C4-2B (cell line): Measurements from ENCODE around the gene COL23A1.

ENCODE experiments used
- H3K27ac ChIP-seq: fragments of 450-650 bp; 2 replicates; pipeline ENCODE4 v1.5.1; 2017
- CTCF ChIP-seq: fragments of 450-650 bp; conservative IDR thresholded peaks from 2 replicates; pipeline ENCODE4 v1.5.1; 2017; ENCODE audit warnings: mild to moderate bottlenecking
- ZFX ChIP-seq: fragments of 450-650 bp; IDR thresholded peaks from 2 replicates; pipeline ENCODE4 v1.6.1; 2017

COL23A1 gene

GRCh38 chr5:178312880-178313282, 277.3 kb downstream of the COL23A1 start:
- H3K27ac ChIP-seq: no peak overlapping the region
- TF ChIP-seq CTCF (no peak), ZFX (no peak)

GRCh38 chr5:178310130-178310865, 279.9 kb downstream of the COL23A1 start:
- H3K27ac ChIP-seq: no peak overlapping the region
- no peak for TF ChIP-seq ZFX
- no peak for TF ChIP-seq CTCF

GRCh38 chr5:178309271-178310013, 280.8 kb downstream of the COL23A1 start:
- H3K27ac ChIP-seq: no peak overlapping the region
- TF ChIP-seq ZFX (no peak), CTCF (no peak)

GRCh38 chr5:178308541-178309092, 281.6 kb downstream of the COL23A1 start:
- TF ChIP-seq CTCF (no peak), ZFX (no peak)
- H3K27ac ChIP-seq: no peak overlapping the region

GRCh38 chr5:178307267-178308045, 282.7 kb downstream of the COL23A1 start:
- H3K27ac ChIP-seq: no peak overlapping the region
- TF ChIP-seq CTCF (no peak), ZFX (no peak)

- H3K27ac ChIP-seq: no peak overlapping the region
- TF ChIP-seq ZFX (no peak), CTCF (no peak)
These were observed 283.6 kb downstream of the COL23A1 start for GRCh38 chr5:178306430-178307225.
